Measurements from ENCODE around the gene CEP131.

CEP131 gene

GRCh38 chr17:81199482-81199830 is 23.3 kb downstream of the CEP131 start:
- DNase-seq (ENCODE audit: low read depth in 3 of 3), result no peak

GRCh38 chr17:81198826-81199481 is 23.8 kb downstream of the CEP131 start:
- no peak for DNase-seq (ENCODE audit: low read depth in 3 of 3)

DNA sequence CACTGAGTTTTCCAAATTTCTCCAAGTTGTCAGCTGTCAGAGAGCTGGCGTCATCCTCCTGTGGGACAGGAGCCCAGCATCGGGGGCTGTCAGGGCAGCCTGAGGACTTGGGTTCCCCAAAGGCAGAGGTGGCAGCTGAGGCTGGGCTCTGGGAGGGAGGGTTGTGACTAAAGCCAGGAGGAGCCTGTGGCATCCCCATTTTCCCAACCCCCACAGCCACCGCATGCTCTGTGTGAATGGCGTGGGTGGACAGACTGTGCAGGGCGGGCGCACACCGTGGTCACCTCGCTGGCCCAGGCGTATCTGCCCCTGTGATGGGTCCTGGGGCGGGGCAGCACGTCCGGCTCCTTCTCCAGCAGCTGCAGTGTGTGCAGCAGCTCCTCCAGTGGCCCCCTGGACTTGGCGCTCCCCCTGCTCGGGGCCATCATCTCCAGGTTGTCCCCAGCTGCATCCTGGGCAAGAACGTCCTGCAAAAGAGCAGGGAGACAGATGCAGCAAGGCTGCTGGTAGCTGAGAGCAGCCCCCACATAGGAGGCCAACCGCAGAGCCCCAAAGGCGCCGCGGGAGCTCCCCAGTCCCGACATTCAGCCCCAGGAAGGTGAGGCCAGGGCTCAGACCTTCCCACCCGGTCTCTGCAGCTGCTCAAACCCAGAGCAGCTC is 24.8 kb downstream of the CEP131 start:
- no peak for DNase-seq (ENCODE audit: low read depth in 3 of 3)

DNA sequence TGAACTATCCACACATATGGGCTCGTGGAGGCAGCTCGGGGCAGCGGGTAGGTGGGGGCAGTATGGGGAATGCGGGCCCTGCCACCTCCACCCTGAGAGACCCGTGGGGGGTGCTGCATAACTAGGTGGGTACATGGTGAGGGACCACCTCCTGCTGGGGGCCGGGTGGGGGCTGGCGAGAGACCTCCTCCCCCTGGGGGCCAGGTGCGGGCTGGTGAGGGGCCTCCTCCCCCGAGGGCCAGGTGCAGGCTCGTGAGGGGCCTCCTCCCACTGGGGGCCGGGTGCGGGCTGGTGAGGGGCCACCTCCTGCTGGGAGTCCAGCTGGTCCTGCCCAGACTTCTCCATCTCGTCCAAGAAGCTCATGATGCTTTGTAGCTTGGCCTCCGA is 25.4 kb downstream of the CEP131 start:
- no peak for DNase-seq (ENCODE audit: low read depth in 3 of 3)

DNA sequence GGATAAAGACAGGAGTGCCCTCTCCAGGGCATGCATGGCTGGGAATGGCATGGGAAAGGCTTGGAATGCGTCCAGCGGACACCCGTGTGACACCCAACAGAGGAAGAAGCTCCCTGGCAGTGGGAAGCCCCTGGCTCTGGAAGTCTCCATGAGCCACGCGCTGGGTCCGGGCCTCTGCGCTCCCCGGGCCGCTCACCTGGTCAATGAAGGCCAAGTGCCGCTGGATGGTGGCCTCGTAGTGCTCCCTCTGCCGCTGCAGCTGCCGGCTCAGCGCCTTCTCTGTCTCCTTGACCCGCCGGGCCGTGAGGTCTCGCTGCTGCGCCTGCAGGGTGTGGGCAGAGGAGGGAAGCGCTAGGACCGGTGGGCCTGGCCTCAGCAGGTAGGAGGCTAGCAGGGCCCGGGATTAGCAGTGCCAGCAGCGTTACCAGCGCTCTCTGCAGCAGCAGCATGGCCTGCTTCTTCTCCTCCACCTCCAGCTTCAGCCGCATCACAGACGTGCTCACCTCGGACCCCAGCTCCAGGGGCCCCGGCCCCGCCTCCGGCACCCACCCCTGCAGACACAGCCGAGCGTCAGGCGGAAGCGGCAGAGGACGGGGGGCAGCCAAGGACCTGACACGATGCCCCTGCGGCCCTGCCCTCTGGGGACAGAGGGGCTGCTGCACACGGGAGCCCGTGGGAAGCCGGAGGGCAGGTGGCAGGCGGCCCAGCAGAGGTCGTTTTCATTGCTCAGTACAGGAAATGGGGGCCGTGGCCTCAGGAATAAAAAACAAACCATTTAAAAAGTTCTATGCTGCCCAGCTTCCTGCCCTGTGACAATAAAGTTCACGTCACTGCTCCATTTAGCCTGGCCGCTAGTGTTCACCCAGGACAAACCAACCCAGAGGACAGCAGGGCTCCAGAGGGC is 26.0 kb downstream of the CEP131 start:
- DNase-seq (ENCODE audit: low read depth in 3 of 3), result no peak

- no peak for DNase-seq (ENCODE audit: low read depth in 3 of 3)
Observed at GRCh38 chr17:81195941-81196495, 26.7 kb downstream of the CEP131 start.

DNA sequence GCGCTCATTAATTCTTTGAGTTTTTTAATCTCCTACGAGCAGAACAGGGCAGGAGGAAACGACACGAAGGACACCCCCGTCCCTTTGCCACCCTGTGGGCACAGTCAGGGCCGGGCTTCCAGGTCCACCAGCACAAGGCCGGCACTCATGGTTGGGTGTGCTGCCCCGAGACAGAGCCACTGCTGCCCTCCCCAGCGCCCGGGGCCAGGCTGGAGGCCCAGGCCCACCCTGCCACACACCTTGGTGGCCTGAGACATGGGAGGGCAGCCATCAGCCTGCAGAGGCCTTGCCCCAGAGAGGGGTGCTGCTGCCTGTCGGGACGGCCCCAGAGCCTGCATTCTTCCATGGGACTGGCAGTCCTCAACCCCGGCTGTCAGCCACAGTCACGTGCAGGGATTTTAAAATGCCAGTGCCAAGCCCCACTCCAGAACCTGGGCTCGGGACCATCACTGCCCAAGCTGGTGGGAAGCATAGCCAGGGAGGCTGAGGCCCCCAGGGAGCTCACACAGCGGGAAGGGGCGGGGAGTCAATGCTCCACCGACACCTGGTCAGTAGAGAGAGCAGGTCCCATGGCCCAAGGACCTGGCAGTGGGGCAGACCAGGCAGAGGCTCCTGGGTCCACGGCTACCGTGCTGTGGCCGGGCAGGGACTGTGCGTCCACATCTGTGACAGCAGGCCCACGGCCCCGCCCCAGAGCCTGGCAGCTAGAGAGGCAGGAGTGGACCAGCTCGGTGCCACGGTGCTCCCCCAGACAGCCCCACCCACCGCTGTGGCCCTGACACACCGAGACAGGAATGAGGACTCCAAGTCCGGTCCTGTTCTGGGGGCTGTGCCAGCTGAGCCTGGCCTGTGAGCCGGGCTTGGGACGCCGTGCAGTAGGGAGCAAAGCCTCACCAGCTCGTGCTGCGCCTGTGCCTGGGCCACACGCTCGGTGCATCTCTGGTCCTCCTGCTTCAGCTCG is 27.5 kb downstream of the CEP131 start:
- no peak for DNase-seq (ENCODE audit: low read depth in 3 of 3)

- no peak for DNase-seq (ENCODE audit: low read depth in 3 of 3)
Observed at GRCh38 chr17:81194225-81194760, 28.5 kb downstream of the CEP131 start.

GRCh38 chr17:81193470-81194224 is 29.1 kb downstream of the CEP131 start:
- no peak for DNase-seq (ENCODE audit: low read depth in 3 of 3)

GRCh38 chr17:81193051-81193410 is 29.7 kb downstream of the CEP131 start:
- DNase-seq (ENCODE audit: low read depth in 3 of 3), result no peak

DNA sequence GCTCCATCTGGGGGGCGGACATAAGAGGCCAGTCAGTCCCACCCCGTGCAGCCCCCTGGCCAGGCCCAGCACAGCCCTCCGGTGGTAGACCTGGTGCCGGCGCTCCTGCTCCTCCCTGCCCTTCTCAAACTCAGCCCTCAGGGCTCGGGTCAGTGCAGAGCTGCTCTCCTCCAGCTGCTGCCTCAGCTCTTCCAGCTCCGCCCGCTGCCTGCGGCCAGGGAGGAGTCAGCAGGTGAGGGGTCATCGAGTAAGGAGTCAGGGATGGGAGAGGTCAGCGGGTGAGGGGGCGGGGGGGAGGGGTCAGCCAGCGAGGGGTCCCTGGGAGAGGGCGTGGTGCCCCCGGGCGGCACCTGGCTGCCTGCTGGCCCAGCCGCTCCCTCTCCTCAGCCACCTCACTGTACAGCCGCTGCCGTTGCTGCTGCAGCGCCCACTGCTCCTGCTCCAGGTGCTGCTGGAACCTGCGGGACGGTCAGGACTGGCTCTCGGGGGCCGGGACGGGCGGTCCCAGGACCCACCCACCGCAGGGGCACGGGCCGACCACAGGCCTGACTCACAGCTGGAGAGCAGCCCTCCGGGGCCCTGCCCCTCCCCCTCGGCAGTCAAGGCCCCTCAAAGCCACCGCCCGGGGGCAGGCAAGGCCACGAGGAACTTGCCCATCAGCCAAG is 30.2 kb downstream of the CEP131 start:
- DNase-seq (ENCODE audit: low read depth in 3 of 3), result no peak

- no peak for DNase-seq (ENCODE audit: low read depth in 3 of 3)
Observed at GRCh38 chr17:81191646-81192045, 31.1 kb downstream of the CEP131 start.

- no peak for DNase-seq (ENCODE audit: low read depth in 3 of 3)
Observed at GRCh38 chr17:81191116-81191515, 31.6 kb downstream of the CEP131 start.

DNA sequence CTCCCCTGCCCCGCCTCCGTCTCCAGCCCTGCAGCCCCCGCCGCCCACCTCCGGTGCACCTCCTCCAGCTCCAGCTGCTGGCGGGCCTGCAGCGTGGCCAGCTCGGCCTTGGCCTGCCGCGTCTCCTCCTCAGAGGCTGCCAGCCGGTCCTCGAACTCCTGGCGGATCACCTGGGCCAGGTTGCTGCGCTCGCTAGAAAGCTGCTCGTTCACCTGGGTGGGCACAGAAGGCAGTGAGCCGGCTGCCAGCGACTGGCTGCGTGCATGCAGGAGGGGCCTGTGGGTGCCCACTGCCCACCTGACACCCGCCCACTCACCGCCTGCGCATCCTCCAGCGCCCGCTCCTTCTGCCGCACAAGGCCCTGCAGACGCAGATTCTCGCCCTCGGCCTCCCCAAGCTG is 32.2 kb downstream of the CEP131 start:
- DNase-seq (ENCODE audit: low read depth in 3 of 3), result no peak

- no peak for DNase-seq (ENCODE audit: low read depth in 3 of 3)
Observed at GRCh38 chr17:81189670-81190530, 32.9 kb downstream of the CEP131 start.

DNA sequence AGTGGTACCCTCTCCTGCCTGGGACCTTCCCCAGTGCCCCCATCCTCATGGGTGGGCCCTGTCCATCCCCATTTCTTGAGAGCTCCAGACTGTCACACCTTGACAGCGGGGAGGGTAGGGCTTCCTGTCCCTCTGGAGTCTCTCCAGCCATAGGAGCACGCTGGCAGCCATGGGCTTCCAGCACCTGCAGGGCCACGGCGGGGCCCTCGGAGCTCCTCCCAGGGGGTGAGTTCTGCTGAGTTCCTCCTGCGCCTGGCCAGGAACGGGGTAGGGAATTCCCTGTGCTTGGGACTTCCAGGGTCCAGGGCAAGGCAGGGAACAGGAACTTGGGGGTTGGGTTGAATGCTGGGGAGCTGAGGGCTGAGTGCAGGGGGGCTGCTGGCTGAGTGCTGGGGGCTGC is 33.7 kb downstream of the CEP131 start:
- no peak for DNase-seq (ENCODE audit: low read depth in 3 of 3)

DNA sequence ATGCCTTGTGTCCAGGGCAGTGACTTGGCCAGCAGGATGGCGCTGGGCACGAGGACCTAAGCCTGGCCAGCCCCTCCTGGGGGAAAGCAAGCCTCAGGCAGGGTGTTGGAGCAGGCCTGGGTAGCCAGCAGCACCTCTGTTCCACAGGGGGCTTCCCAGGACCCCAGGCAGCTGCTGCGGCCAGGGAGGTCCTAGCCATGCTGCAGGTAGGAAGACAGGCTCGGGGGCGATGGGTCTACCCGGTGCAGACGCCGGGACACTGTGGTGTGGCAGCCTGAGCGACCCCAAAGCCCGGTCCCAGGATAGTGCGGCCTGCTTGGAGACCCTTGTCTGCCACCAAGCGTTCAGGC is 34.3 kb downstream of the CEP131 start:
- no peak for DNase-seq (ENCODE audit: low read depth in 3 of 3)

GRCh38 chr17:81187586-81188490 is 34.9 kb downstream of the CEP131 start:
- DNase-seq (ENCODE audit: low read depth in 3 of 3), result no peak
